Activated CD8-positive, alpha-beta memory T cell treated with anti-CD3 and anti-CD28 coated beads for 4 hours (primary cell): Measurements from ENCODE around the gene PKD2.

Experiments
- DNase-seq, 2 donors: peaks; one replicate each; pipeline ENCODE4 v3.0.0-alpha.2; 2020; ENCODE audit warnings: low read depth in 2 of 2

Gene PKD2

GRCh38 chr4:88027611-88028608 lies 20.5 kb downstream of the PKD2 start:
- no peak for DNase-seq

GRCh38 chr4:88028946-88029345 lies 21.5 kb downstream of the PKD2 start:
- DNase-seq: no peak

GRCh38 chr4:88029556-88029955 lies 22.1 kb downstream of the PKD2 start:
- no peak for DNase-seq

GRCh38 chr4:88030565-88031310 lies 23.3 kb downstream of the PKD2 start:
- no peak for DNase-seq

GRCh38 chr4:88033309-88033708 lies 25.9 kb downstream of the PKD2 start:
- peak in 1 of 2 donors; percentile 10 for DNase-seq

GRCh38 chr4:88035292-88035691 lies 27.9 kb downstream of the PKD2 start:
- no peak for DNase-seq

GRCh38 chr4:88037447-88037846 lies 30.0 kb downstream of the PKD2 start:
- DNase-seq: no peak

GRCh38 chr4:88037936-88038335 lies 30.5 kb downstream of the PKD2 start:
- DNase-seq: no peak

- DNase-seq: no peak
These were observed 33.3 kb downstream of the PKD2 start for GRCh38 chr4:88040707-88041106.

GRCh38 chr4:88041626-88042025 lies 34.2 kb downstream of the PKD2 start:
- DNase-seq: no peak

GRCh38 chr4:88043001-88043400 lies 35.6 kb downstream of the PKD2 start:
- DNase-seq: no peak

GRCh38 chr4:88043586-88044340 lies 36.3 kb downstream of the PKD2 start:
- DNase-seq: no peak

GRCh38 chr4:88045021-88045420 lies 37.6 kb downstream of the PKD2 start:
- no peak for DNase-seq

GRCh38 chr4:88054229-88054628 lies 46.8 kb downstream of the PKD2 start:
- no peak for DNase-seq

GRCh38 chr4:88054901-88055300 lies 47.5 kb downstream of the PKD2 start:
- no peak for DNase-seq

- no peak for DNase-seq
These were observed 50.9 kb downstream of the PKD2 start for GRCh38 chr4:88058295-88058694.

- DNase-seq: no peak
These were observed 52.3 kb downstream of the PKD2 start for GRCh38 chr4:88059766-88060165.

GRCh38 chr4:88060431-88060830 lies 53.0 kb downstream of the PKD2 start:
- DNase-seq: no peak

GRCh38 chr4:88062311-88062710 lies 54.9 kb downstream of the PKD2 start:
- no peak for DNase-seq

GRCh38 chr4:88062843-88063242 lies 55.4 kb downstream of the PKD2 start:
- DNase-seq: no peak

GRCh38 chr4:88063634-88064296 lies 56.3 kb downstream of the PKD2 start:
- no peak for DNase-seq

- no peak for DNase-seq
These were observed 57.0 kb downstream of the PKD2 start for GRCh38 chr4:88064410-88064809.
